IMR-90 (cell line): ENCODE results near the gene CRB1.

Source experiments
- BHLHE40 ChIP-seq: fragments of 150-350 bp; IDR thresholded peaks from 2 replicates; pipeline ENCODE4 v1.6.1; 2016; ENCODE audit warnings: mild to moderate bottlenecking, low read depth, low read length
- CEBPB ChIP-seq: IDR thresholded peaks from 2 replicates; pipeline ENCODE4 v1.6.1; 2012; ENCODE audit warnings: low read depth, low read length, improper control_type of control experiment
- CTCF ChIP-seq: conservative IDR thresholded peaks from 2 replicates; pipeline ENCODE4 v1.5.1; 2012; ENCODE audit warnings: mild to moderate bottlenecking, low read depth, low read length, improper control_type of control experiment
- NFE2L2 ChIP-seq: fragments of 150-350 bp; IDR thresholded peaks from 2 replicates; pipeline ENCODE4 v1.6.1; 2016; ENCODE audit warnings: low read depth, mild to moderate bottlenecking, low read length
- POLR2A ChIP-seq: IDR thresholded peaks from 2 replicates; pipeline ENCODE4 v1.6.1; 2012; ENCODE audit warnings: mild to moderate bottlenecking, low read depth, low read length
- RAD21 ChIP-seq: IDR thresholded peaks from 2 replicates; pipeline ENCODE4 v1.6.1; 2012; ENCODE audit warnings: low read length, improper control_type of control experiment
- RFX5 ChIP-seq: IDR thresholded peaks from 2 replicates; pipeline ENCODE4 v1.8.0; 2012; ENCODE audit warnings: low read depth, mild to moderate bottlenecking, low read length, moderate library complexity
- SMC3 ChIP-seq: fragments of 150-350 bp; IDR thresholded peaks from 2 replicates; pipeline ENCODE4 v1.6.1; 2016; ENCODE audit warnings: low read depth, mild to moderate bottlenecking, antibody characterized with exemption, low read length, moderate library complexity
- USF2 ChIP-seq: fragments of 150-350 bp; IDR thresholded peaks from 2 replicates; pipeline ENCODE4 v1.6.1; 2017; ENCODE audit warnings: mild to moderate bottlenecking, antibody characterized with exemption, low read length, low read depth

- TF ChIP-seq BHLHE40 (no peak), POLR2A (no peak), CTCF (no peak), RAD21 (no peak), NFE2L2 (no peak), SMC3 (no peak), USF2 (no peak), RFX5 (no peak), CEBPB (no peak)
These were observed 62.2 kb downstream of the CRB1 start for GRCh38 chr1:197330213-197330612.
